HEK293 (cell line): Measurements from ENCODE around the gene NAALADL2.

Source experiments
- CTCF ChIA-PET: fragments of 350-600 bp; formaldehyde crosslinking; extraction: SDS; loops from one replicate; lab custom pipeline; 2021; ENCODE audit warnings: antibody characterized with exemption; lab: Yijun Ruan, JAX
- POLR2A ChIA-PET: fragments of 300-600 bp; formaldehyde crosslinking; extraction: SDS; loops from one replicate; lab custom pipeline; 2020; ENCODE audit warnings: antibody characterized with exemption, inconsistent platforms; lab: Yijun Ruan, JAX
- H3K27ac ChIP-seq: fragments of 200-500 bp; sonication (Bioruptor generic); 2 replicates; pipeline ENCODE4 v1.5.1; 2014; ENCODE audit warnings: low read depth, low read length, control low read depth, inconsistent platforms; ENCODE audit errors: extremely low read depth
- H3K36me3 ChIP-seq, 2 experiments: fragments of 200-500 bp in 1 of 2; sonication (Bioruptor generic) in 1 of 2; 1 replicate in 1 of 2; 2 replicates in 1 of 2; pipeline ENCODE4 v1.5.1; 2014 to 2017; ENCODE audit warnings: inconsistent platforms in 2 of 2, low read length in 2 of 2; ENCODE audit not compliant: control insufficient read depth in 2 of 2, insufficient read depth in 1 of 2
- H3K4me1 ChIP-seq: fragments of 200-500 bp; sonication (Bioruptor generic); 2 replicates; pipeline ENCODE4 v1.5.1; 2014; ENCODE audit warnings: mild to moderate bottlenecking, low read length, inconsistent platforms; ENCODE audit not compliant: control insufficient read depth, insufficient read depth
- H3K4me3 ChIP-seq: 2 replicates; pipeline ENCODE4 v1.5.1; 2011; ENCODE audit warnings: low read depth, mild to moderate bottlenecking, control low read depth, low read length, moderate library complexity
- H3K9me3 ChIP-seq: fragments of 200-500 bp; sonication (Bioruptor generic); 2 replicates; pipeline ENCODE4 v1.5.1; 2014; ENCODE audit warnings: low read depth, low read length, inconsistent platforms; ENCODE audit not compliant: control insufficient read depth, insufficient read depth
- SALL2 ChIP-seq: fragments of 450-650 bp; formaldehyde crosslinking; IDR thresholded peaks from 2 replicates; pipeline ENCODE4 v1.5.0; 2017; ENCODE audit warnings: missing biosample characterization, mild to moderate bottlenecking, missing genetic modification characterization, borderline replicate concordance
- TCF7L2 ChIP-seq: IDR thresholded peaks from 2 replicates; pipeline ENCODE4 v1.6.1; 2011; ENCODE audit warnings: low read depth, mild to moderate bottlenecking, inconsistent platforms, low read length, moderate library complexity, borderline replicate concordance
- WT1 ChIP-seq: fragments of 450-650 bp; formaldehyde crosslinking; IDR thresholded peaks from 2 replicates; pipeline ENCODE4 v1.5.1; 2016; ENCODE audit warnings: missing biosample characterization, missing genetic modification characterization
- ZNF214 ChIP-seq: fragments of 450-650 bp; formaldehyde crosslinking; IDR thresholded peaks from 2 replicates; pipeline ENCODE4 v1.5.1; 2017; ENCODE audit warnings: missing biosample characterization, mild to moderate bottlenecking, missing genetic modification characterization, borderline replicate concordance
- ZNF335 ChIP-seq: fragments of 450-650 bp; formaldehyde crosslinking; conservative IDR thresholded peaks from 2 replicates; pipeline ENCODE4 v1.5.1; 2016; ENCODE audit warnings: missing biosample characterization, missing genetic modification characterization
- ZNF341 ChIP-seq: fragments of 450-650 bp; formaldehyde crosslinking; IDR thresholded peaks from 2 replicates; pipeline ENCODE4; 2016; ENCODE audit warnings: low read depth, missing biosample characterization, missing genetic modification characterization
- ZNF623 ChIP-seq: fragments of 450-650 bp; formaldehyde crosslinking; IDR thresholded peaks from 2 replicates; pipeline ENCODE4 v1.5.1; 2016; ENCODE audit warnings: missing biosample characterization, missing genetic modification characterization
- ZNF76 ChIP-seq: fragments of 450-650 bp; formaldehyde crosslinking; IDR thresholded peaks from 2 replicates; pipeline ENCODE4; 2016; ENCODE audit warnings: low read depth, missing biosample characterization, missing genetic modification characterization, borderline replicate concordance
- ZNF837 ChIP-seq: fragments of 450-650 bp; formaldehyde crosslinking; IDR thresholded peaks from 2 replicates; pipeline ENCODE4 v1.5.1; 2016; ENCODE audit warnings: missing biosample characterization, missing genetic modification characterization
- TF ChIP-seq, protein P1 (sequence below): fragments of 450-650 bp; formaldehyde crosslinking; IDR thresholded peaks from 2 replicates; pipeline ENCODE4 v1.5.1; 2016; ENCODE audit warnings: missing biosample characterization, missing genetic modification characterization, borderline replicate concordance
- TF ChIP-seq, protein P2 (sequence below): fragments of 450-650 bp; formaldehyde crosslinking; IDR thresholded peaks from 2 replicates; pipeline ENCODE4 v1.5.1; 2016; ENCODE audit warnings: missing biosample characterization, missing genetic modification characterization, borderline replicate concordance
- TF ChIP-seq, protein P3 (sequence below): fragments of 450-650 bp; formaldehyde crosslinking; IDR thresholded peaks from 2 replicates; pipeline ENCODE4 v1.5.1; 2016; ENCODE audit warnings: missing biosample characterization, missing genetic modification characterization

The NAALADL2 gene

DNA sequence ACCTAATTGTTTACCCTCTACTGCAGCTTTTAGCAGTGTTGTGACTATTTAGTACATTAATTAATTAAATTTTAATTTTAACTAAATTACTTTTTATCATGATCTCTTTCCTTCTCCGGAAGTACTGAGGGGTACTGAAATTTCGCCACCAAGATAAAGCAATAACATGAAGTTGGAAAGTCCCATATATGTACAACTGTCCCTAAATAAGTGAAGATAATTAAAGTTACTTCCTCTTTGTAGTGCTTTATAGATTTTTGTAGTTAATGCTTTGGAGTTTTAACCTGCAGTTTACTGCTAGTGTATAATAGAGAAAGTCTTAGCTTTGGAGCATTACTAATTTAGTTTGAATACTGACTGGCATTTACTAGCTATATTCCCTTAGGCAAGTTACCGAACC, 325.3 kb downstream of the NAALADL2 start (continued):
- TF ChIP-seq, protein P1, sequence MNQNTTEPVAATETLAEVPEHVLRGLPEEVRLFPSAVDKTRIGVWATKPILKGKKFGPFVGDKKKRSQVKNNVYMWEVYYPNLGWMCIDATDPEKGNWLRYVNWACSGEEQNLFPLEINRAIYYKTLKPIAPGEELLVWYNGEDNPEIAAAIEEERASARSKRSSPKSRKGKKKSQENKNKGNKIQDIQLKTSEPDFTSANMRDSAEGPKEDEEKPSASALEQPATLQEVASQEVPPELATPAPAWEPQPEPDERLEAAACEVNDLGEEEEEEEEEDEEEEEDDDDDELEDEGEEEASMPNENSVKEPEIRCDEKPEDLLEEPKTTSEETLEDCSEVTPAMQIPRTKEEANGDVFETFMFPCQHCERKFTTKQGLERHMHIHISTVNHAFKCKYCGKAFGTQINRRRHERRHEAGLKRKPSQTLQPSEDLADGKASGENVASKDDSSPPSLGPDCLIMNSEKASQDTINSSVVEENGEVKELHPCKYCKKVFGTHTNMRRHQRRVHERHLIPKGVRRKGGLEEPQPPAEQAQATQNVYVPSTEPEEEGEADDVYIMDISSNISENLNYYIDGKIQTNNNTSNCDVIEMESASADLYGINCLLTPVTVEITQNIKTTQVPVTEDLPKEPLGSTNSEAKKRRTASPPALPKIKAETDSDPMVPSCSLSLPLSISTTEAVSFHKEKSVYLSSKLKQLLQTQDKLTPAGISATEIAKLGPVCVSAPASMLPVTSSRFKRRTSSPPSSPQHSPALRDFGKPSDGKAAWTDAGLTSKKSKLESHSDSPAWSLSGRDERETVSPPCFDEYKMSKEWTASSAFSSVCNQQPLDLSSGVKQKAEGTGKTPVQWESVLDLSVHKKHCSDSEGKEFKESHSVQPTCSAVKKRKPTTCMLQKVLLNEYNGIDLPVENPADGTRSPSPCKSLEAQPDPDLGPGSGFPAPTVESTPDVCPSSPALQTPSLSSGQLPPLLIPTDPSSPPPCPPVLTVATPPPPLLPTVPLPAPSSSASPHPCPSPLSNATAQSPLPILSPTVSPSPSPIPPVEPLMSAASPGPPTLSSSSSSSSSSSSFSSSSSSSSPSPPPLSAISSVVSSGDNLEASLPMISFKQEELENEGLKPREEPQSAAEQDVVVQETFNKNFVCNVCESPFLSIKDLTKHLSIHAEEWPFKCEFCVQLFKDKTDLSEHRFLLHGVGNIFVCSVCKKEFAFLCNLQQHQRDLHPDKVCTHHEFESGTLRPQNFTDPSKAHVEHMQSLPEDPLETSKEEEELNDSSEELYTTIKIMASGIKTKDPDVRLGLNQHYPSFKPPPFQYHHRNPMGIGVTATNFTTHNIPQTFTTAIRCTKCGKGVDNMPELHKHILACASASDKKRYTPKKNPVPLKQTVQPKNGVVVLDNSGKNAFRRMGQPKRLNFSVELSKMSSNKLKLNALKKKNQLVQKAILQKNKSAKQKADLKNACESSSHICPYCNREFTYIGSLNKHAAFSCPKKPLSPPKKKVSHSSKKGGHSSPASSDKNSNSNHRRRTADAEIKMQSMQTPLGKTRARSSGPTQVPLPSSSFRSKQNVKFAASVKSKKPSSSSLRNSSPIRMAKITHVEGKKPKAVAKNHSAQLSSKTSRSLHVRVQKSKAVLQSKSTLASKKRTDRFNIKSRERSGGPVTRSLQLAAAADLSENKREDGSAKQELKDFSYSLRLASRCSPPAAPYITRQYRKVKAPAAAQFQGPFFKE (tag by site-specific recombination): no peak
- TF ChIP-seq ZNF623: no peak
- no peak for TF ChIP-seq ZNF837
- TF ChIP-seq SALL2 (tag by site-specific recombination): no peak
- no peak for TF ChIP-seq ZNF76 (tag by site-specific recombination)
- no peak for TF ChIP-seq ZNF214 (tag by site-specific recombination)
- TF ChIP-seq, protein P2, sequence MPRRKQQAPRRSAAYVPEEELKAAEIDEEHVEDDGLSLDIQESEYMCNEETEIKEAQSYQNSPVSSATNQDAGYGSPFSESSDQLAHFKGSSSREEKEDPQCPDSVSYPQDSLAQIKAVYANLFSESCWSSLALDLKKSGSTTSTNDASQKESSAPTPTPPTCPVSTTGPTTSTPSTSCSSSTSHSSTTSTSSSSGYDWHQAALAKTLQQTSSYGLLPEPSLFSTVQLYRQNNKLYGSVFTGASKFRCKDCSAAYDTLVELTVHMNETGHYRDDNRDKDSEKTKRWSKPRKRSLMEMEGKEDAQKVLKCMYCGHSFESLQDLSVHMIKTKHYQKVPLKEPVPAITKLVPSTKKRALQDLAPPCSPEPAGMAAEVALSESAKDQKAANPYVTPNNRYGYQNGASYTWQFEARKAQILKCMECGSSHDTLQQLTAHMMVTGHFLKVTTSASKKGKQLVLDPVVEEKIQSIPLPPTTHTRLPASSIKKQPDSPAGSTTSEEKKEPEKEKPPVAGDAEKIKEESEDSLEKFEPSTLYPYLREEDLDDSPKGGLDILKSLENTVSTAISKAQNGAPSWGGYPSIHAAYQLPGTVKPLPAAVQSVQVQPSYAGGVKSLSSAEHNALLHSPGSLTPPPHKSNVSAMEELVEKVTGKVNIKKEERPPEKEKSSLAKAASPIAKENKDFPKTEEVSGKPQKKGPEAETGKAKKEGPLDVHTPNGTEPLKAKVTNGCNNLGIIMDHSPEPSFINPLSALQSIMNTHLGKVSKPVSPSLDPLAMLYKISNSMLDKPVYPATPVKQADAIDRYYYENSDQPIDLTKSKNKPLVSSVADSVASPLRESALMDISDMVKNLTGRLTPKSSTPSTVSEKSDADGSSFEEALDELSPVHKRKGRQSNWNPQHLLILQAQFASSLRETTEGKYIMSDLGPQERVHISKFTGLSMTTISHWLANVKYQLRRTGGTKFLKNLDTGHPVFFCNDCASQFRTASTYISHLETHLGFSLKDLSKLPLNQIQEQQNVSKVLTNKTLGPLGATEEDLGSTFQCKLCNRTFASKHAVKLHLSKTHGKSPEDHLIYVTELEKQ: no peak
- no peak for TF ChIP-seq TCF7L2
- TF ChIP-seq ZNF335 (tag by site-specific recombination): no peak

DNA sequence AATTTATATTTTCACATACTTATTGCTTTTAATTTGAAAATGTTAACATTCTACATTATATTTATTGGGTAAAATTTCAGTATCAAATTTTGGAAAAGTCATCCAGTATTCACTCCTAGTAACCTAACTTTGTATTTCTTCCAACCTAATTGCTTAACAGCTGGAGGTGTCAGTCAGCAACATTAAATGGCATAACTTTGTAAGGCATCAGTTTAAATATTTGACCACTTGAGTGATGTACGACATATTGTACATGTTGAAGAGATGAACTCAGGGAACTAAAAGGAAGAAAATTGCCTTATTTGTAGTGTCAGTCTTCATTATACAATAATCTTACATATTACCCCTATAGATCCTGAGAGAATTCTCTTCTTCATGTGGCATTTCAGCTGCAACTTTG, 326.8 kb downstream of the NAALADL2 start:
- Histone ChIP-seq H3K4me3 (no peak overlapping the region), H3K27ac (no peak overlapping the region), H3K4me1 (no peaks in the 10 kb centered on the region), H3K36me3 (no peaks in the 10 kb centered on the region), H3K9me3 (no peaks in the 10 kb centered on the region)
- ChIA-PET POLR2A (no interaction called here), CTCF (interaction anchor here (0.6 to 0.7 kb wide), 2 partner anchors 58 to 175 kb away, joined by 3 read pairs; no protein-coding TSS in a partner anchor)
- TF ChIP-seq, protein P2: no peak
- TF ChIP-seq WT1 (tag by site-specific recombination) (no peak), ZNF341 (no peak)
- TF ChIP-seq, protein P1 (tag by site-specific recombination): no peak
- TF ChIP-seq, protein P3, sequence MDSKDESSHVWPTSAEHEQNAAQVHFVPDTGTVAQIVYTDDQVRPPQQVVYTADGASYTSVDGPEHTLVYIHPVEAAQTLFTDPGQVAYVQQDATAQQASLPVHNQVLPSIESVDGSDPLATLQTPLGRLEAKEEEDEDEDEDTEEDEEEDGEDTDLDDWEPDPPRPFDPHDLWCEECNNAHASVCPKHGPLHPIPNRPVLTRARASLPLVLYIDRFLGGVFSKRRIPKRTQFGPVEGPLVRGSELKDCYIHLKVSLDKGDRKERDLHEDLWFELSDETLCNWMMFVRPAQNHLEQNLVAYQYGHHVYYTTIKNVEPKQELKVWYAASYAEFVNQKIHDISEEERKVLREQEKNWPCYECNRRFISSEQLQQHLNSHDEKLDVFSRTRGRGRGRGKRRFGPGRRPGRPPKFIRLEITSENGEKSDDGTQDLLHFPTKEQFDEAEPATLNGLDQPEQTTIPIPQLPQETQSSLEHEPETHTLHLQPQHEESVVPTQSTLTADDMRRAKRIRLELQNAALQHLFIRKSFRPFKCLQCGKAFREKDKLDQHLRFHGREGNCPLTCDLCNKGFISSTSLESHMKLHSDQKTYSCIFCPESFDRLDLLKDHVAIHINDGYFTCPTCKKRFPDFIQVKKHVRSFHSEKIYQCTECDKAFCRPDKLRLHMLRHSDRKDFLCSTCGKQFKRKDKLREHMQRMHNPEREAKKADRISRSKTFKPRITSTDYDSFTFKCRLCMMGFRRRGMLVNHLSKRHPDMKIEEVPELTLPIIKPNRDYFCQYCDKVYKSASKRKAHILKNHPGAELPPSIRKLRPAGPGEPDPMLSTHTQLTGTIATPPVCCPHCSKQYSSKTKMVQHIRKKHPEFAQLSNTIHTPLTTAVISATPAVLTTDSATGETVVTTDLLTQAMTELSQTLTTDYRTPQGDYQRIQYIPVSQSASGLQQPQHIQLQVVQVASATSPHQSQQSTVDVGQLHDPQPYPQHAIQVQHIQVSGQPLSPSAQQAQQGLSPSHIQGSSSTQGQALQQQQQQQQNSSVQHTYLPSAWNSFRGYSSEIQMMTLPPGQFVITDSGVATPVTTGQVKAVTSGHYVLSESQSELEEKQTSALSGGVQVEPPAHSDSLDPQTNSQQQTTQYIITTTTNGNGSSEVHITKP (tag by site-specific recombination): no peak
